GM18517 (cell line): ENCODE results near the gene SHKBP1.

Experiments
- ATAC-seq: cut with Tn5 transposase; IDR thresholded peaks from one replicate; pipeline ENCODE4 v1.9.1; 2021; ENCODE audit warnings: mild to moderate bottlenecking, moderate library complexity; ENCODE audit not compliant: unreplicated experiment

SHKBP1 gene

GRCh38 chr19:40600570-40601133, 24.0 kb downstream of the SHKBP1 start:
- ATAC-seq = no peak

DNA sequence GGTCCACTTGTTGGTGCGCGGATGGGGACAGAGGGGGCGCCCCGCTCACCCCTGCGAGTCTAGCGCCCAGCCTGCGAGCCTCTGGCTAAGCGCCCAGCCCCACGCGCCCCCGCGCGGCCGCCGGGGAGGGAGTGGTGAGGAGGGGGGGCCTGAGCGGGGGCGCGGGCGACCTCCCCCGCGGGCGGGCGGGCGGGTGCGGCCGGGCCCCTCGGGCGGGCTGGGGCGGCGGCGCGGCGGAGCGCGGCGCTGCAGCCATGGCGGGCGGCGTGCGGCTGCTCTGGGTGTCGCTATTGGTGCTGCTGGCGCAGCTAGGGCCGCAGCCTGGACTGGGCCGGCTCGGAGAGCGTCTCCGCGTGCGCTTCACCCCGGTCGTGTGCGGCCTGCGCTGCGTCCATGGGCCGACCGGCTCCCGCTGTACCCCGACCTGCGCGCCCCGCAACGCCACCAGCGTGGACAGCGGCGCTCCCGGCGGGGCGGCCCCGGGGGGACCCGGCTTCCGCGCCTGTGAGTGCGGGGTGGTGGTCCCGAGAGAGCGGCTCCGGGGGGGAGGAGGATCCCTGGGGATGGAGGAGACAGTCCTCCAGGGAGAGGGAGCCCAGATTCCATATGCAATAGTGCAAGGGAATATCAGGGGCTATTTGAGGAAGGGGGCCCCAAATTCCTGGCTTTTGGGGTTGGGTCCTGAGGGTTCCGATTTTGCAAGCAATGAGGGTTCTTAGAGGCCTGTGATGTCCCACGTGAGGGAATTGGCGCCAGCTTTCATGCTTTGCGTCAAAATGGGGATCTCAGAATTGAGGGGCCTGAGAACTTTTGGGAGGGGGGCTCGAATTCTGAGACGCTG, 24.7 kb downstream of the SHKBP1 start, which contains the start of gene LTBP4:
Gene LTBP4, plus strand, starts transcription at position 236 of the 841 bp plus-strand sequence. Its CDS starts 19 bp downstream, at position 255.
- no peak for ATAC-seq

- no peak for ATAC-seq
Observed at GRCh38 chr19:40603071-40603388, 26.4 kb downstream of the SHKBP1 start.

- peak; percentile 65 for ATAC-seq
Observed at GRCh38 chr19:40603389-40604170, 26.9 kb downstream of the SHKBP1 start.

DNA sequence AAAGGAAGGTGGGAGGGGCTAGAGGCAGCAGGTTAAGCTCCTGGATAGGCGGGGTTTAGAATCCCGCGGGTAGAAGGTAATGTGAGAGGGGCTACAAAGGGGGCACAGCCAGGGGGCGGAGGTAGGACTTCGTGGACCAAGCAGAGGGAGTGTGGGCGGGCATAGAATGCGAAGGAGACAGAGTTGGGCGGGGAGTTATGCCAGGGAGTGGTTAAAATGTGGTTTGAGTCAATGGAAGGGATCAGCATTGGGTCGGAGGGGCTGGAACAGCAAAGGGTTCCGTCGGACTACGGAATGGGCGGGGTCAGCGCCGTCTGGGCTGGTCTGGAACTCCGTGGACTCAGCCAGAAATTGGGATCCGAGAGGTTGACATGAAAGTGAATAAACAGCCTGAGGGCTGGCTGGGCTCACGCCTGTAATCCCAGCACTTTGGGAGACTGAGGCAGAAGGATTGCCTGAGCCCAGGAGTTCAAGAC, 27.5 kb downstream of the SHKBP1 start:
- no peak for ATAC-seq

- no peak for ATAC-seq
Observed at GRCh38 chr19:40604647-40605215, 28.1 kb downstream of the SHKBP1 start.

DNA sequence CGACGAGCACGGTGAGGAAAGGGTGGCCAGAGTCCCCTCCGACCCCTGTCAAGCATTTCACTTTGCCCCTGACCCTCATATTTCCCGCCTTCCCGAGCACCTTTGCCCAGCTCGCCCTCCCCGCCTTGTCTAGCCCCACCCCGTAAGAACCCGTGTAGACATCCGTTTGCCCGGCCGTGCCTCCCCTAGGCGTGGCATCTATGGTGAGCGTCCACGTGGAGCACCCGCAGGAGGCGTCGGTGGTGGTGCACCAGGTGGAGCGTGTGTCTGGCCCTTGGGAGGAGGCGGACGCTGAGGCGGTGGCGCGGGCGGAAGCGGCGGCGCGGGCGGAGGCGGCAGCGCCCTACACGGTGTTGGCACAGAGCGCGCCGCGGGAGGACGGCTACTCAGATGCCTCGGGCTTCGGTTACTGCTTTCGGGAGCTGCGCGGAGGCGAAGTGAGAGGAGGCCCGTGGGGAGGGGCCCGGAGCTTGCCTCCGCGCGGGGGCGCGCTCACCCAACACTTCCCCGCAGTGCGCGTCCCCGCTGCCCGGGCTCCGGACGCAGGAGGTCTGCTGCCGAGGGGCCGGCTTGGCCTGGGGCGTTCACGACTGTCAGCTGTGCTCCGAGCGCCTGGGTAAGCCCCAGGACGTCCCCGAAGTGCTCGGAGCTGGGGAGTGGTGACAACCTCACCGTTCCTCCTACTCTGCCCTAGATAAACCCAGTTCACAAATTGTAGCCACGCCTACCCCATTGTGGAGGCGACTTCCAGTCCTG, 28.7 kb downstream of the SHKBP1 start:
- ATAC-seq = peak; percentile 36

- no peak for ATAC-seq
Observed at GRCh38 chr19:40607311-40608239, 30.9 kb downstream of the SHKBP1 start.

DNA sequence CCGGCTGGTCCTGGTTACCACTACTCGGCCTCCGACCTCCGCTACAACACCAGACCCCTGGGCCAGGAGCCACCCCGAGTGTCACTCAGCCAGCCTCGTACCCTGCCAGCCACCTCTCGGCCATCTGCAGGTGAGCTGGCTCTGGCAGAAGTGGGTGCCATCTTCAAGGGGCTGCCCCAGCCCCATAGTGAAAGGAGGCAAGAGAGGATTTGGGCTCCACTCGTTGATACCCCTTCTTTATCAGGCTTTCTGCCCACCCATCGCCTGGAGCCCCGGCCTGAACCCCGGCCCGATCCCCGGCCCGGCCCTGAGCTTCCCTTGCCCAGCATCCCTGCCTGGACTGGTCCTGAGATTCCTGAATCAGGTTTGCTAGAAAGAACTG, 31.6 kb downstream of the SHKBP1 start:
- ATAC-seq = no peak

GRCh38 chr19:40608957-40609356, 32.3 kb downstream of the SHKBP1 start:
- no peak for ATAC-seq

DNA sequence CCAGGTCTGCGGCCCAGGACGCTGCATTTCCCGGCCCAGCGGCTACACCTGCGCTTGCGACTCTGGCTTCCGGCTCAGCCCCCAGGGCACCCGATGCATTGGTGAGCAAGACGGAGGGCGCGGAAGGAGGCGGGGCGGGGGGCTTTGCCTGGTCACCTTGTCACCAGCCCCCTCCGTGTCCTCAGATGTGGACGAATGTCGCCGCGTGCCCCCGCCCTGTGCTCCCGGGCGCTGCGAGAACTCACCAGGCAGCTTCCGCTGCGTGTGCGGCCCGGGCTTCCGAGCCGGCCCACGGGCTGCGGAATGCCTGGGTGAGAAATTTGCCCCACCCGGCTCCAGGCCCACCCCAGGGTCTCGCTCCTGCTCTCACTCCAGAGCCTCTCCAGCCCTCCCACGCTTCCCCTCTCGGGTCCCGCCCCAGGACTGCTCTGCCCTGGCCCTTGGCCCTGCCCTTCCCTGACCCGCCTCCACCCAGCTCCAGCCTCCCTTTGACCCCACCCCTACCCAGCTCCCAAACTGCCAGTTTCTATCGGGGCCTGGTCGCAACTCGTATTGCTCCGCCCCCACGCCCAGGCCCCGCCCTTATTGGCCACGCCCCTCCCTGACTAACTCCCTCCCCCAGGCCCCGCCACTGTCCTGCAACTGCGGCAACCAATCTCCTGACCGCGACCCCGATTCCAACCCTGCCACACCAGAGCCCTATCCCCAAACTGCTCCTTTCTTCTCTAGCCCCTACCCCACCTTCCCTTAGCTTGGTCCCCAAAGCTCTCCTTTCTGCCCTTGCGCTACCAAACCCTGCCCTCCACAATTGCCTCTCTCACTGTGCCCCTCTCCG, 33.1 kb downstream of the SHKBP1 start:
- peak; percentile 40 for ATAC-seq

- no peak for ATAC-seq
Observed at GRCh38 chr19:40610396-40611064, 33.9 kb downstream of the SHKBP1 start.

GRCh38 chr19:40611096-40611495, 34.4 kb downstream of the SHKBP1 start:
- no peak for ATAC-seq

DNA sequence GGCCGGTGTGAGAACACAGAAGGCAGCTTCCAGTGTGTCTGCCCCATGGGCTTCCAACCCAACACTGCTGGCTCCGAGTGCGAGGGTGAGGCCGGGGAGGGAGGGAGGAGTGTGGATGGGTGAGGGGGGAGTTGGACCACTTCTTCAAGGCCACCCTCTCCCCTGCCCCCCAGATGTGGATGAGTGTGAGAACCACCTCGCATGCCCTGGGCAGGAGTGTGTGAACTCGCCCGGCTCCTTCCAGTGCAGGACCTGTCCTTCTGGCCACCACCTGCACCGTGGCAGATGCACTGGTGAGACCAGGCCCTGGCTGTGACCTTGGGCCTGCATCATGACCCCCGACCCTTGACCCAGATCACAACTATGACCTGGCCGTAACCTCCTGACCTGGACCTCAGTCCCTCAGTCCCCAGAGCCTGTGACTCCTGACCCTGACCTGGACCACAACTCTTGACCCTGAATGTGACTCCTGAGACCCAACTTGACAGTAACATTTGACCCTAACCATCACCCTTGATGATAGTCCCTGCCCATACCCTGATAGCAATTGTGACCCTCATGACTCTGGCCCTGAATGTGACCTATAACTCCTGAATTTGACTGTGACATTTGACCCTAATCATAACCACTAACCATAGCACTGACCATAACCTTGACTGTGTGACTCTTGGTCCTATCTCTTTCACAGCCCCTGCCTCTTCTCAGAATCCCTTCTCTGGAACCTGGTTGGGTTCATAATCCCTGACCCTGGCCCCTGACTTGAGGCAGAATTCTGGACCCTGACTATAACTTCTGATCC, 35.4 kb downstream of the SHKBP1 start:
- no peak for ATAC-seq

- ATAC-seq = no peak
Observed at GRCh38 chr19:40612831-40613689, 36.4 kb downstream of the SHKBP1 start.
